Measurements from ENCODE around the gene KLHL30.

KLHL30 gene

GRCh38 chr2:238128061-238128440 lies 10.4 kb upstream of the KLHL30 start:
- ChIA-PET POLR2A (no interaction called here), CTCF (interaction anchor here (2.0 kb wide), 1 partner anchor 9 kb away, joined by 13 read pairs; the partner anchor contains the start of gene KLHL30)
- no peak overlapping the region; the same call in 1 of the 2 replicates for H3K4me3 ChIP-seq (ENCODE audit: low read depth, low read length)
- TF ChIP-seq, protein P1, sequence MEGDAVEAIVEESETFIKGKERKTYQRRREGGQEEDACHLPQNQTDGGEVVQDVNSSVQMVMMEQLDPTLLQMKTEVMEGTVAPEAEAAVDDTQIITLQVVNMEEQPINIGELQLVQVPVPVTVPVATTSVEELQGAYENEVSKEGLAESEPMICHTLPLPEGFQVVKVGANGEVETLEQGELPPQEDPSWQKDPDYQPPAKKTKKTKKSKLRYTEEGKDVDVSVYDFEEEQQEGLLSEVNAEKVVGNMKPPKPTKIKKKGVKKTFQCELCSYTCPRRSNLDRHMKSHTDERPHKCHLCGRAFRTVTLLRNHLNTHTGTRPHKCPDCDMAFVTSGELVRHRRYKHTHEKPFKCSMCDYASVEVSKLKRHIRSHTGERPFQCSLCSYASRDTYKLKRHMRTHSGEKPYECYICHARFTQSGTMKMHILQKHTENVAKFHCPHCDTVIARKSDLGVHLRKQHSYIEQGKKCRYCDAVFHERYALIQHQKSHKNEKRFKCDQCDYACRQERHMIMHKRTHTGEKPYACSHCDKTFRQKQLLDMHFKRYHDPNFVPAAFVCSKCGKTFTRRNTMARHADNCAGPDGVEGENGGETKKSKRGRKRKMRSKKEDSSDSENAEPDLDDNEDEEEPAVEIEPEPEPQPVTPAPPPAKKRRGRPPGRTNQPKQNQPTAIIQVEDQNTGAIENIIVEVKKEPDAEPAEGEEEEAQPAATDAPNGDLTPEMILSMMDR (IDR thresholded peaks at IDR 0.05; ENCODE audit: insufficient read depth, low read length, missing control alignments) = no peak
- DNase-seq (ENCODE audit: low read depth, low spot score) = no peak

- ChIA-PET CTCF (interaction anchor here (2.0 kb wide), 1 partner anchor 9 kb away, joined by 13 read pairs; the partner anchor contains the start of gene KLHL30), POLR2A (no interaction called here)
- no peak overlapping the region for H3K4me3 ChIP-seq (ENCODE audit: low read depth, low read length)
- TF ChIP-seq, protein P1 (IDR thresholded peaks at IDR 0.05; ENCODE audit: insufficient read depth, low read length, missing control alignments) = no peak
- no peak for DNase-seq (ENCODE audit: low read depth, low spot score)
Measured at GRCh38 chr2:238128534-238129001, 9.9 kb upstream of the KLHL30 start.

- CTCF ChIA-PET = no interaction called here
- TF ChIP-seq, protein P1 (IDR thresholded peaks at IDR 0.05; ENCODE audit: insufficient read depth, low read length, missing control alignments) = no peak
- no peak overlapping the region for H3K4me3 ChIP-seq (ENCODE audit: low read depth, low read length)
- POLR2A ChIA-PET = no interaction called here
- no peak for DNase-seq (ENCODE audit: low read depth, low spot score)
Measured at GRCh38 chr2:238129166-238130010, 9.1 kb upstream of the KLHL30 start.

DNA sequence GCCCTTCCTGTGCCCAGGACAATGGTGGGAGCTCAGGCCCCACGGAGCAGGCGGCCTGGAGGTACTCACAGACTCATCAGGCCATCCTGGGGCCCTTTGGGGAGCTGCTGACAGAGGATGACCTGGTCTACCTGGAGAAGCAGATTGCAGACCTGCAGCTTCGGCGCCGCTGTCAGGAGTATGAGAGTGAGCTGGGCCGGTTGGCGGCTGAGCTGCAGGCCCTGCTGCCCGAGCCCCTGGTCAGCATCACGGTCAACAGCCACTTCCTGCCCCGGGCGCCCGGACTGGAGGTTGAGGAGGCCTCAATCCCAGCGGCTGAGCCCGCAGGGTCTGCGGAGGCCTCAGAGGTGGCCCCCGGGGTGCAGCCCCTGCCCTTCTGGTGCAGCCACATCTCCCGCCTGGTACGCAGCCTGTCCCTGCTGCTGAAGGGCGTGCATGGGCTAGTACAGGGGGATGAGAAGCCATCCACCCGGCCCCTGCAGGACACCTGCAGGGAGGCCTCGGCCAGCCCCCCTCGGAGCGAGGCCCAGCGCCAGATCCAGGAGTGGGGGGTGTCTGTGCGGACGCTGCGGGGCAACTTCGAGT lies 8.3 kb upstream of the KLHL30 start:
- TF ChIP-seq, protein P1 (IDR thresholded peaks at IDR 0.05; ENCODE audit: insufficient read depth, low read length, missing control alignments) = no peak
- no peak for DNase-seq (ENCODE audit: low read depth, low spot score)
- no peak overlapping the region for H3K4me3 ChIP-seq (ENCODE audit: low read depth, low read length)
- POLR2A ChIA-PET = no interaction called here
- CTCF ChIA-PET = no interaction called here

DNA sequence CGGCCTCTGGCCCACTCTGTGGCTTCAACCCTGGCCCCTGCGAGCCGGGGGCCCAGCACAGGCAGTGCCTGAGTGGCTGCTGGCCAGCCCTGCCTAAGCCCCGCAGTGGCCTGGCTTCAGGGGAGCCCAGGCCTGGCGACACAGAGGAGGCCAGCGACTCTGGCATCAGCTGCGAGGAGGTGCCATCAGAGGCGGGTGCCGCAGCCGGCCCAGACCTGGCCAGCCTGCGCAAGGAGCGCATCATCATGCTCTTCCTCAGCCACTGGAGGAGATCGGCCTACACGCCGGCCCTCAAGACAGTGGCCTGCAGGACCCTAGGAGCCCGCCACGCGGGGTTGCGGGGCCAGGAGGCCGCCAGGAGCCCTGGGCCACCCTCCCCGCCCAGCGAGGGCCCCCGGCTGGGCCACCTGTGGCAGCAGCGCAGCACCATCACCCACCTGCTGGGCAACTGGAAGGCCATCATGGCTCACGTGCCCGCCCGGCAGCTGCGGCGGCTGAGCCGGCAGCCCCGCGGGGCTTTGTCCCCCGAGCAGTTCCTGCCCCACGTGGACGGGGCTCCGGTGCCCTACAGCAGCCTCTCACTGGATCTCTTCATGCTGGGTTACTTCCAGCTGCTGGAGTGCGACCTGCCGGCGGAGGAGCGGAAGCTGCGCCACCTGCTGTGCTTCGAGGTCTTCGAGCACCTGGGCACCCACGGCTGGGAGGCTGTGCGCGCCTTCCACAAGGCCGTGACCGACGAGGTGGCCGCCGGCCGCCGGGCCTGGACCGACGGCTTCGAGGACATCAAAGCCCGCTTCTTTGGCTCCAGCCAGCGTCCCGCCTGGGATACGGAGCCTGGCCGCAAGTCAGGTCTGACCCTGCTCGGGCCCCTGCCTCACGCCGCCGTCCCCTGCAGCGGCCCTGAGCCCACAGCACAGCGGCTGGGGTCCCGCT lies 7.5 kb upstream of the KLHL30 start:
- DNase-seq (ENCODE audit: low read depth, low spot score) = no peak
- POLR2A ChIA-PET = no interaction called here
- H3K4me3 ChIP-seq (ENCODE audit: low read depth, low read length) = no peak overlapping the region
- CTCF ChIA-PET = no interaction called here
- TF ChIP-seq, protein P1 (IDR thresholded peaks at IDR 0.05; ENCODE audit: insufficient read depth, low read length, missing control alignments) = no peak
